IPS-11a (cell line): ENCODE results near the gene CD300E.
"Not testable (repeated sequence)": the region's sequence is repeated elsewhere in the genome, so short reads cannot be mapped to it uniquely, and the experiment has no call there.

Experiments used
- H3K4me3 ChIP-seq: one replicate; pipeline ENCODE4 v1.5.1; 2013; ENCODE audit warnings: low read depth, low read length, control low read depth

Gene CD300E

DNA sequence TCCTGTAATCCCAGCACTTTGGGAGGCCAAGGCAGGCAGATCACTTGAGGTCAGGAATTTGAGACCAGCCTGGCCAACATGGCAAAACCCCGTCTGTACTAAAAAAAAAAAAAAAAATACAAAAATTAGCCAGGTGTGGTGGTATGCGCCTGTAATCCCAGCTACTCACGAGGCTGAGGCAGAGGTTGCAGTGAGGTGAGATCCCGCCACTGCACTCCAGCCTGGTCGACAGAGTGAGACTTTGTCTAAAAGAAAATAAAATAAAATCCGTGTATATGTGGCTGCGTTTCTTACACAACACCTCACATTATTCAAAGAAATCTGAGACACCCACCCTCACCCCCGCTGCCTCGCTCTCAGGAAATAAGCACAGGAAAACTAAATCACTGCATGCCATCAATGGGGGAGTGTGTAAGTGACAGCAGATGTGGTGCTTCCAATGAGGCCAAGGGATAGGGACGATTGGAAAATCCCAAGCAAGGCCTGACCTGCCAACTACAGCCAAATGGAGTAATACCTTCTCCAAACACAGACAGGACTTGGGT lies 13.1 kb upstream of the CD300E start:
- not testable (repeated sequence) for H3K4me3 ChIP-seq

DNA sequence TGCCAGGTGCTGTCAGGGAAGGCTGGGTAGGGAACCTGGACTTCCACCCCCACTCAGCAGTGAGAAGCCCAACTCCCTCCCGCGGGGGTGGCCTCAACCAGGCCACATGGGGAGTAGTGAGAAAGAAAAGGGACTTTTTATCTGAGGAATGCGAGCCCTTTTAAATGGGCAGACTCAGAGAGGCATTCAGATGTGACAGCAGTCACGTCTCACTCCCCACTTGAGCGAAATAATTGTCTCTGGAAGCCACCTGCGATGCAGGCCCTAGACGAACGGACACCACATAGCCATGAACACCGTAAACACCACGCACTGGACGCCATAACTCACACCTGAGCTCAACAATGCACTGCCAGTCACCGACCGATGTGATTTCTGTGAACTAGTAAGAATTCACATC lies 11.9 kb upstream of the CD300E start:
- no peak overlapping the region for H3K4me3 ChIP-seq

DNA sequence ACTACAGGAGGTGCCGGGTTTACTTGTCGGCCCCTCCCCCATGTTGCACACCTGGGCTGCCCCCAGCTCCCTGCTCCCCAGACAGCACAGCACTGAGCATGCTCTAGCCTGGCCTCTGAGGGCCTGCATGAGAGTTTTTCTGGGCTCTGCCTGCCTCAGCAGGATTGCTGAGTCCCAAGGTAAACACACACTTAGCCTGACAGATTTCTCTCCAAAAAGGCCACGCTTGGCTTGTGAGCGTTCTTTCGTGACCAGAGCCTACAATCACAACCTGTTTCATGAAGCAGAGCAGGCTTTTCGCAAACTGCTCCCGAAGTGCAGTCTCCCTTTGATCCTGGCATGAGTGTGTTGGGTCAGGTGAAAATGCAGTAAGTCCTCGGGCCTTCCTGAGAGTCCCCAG lies 9.8 kb upstream of the CD300E start:
- H3K4me3 ChIP-seq: no peak overlapping the region

DNA sequence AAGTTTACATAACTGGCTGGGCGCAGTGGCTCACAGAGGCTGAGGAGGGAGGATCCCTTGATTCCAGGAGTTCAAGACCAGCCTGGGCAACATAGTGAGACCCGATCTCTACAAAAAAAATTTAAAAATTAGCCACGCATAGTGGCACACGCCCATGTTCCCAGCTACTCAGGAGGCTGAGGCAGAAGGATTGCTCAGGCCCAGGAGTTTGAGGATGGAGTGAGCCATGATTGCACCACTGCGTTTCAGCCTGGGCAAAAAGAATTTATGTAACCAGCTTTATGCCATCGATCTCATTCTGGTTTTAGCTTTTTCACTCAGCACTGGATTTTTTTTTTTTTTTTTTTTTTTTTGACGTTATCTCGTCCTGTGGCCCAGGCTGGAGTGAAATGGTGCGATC lies 9.1 kb upstream of the CD300E start:
- H3K4me3 ChIP-seq: no peak overlapping the region

DNA sequence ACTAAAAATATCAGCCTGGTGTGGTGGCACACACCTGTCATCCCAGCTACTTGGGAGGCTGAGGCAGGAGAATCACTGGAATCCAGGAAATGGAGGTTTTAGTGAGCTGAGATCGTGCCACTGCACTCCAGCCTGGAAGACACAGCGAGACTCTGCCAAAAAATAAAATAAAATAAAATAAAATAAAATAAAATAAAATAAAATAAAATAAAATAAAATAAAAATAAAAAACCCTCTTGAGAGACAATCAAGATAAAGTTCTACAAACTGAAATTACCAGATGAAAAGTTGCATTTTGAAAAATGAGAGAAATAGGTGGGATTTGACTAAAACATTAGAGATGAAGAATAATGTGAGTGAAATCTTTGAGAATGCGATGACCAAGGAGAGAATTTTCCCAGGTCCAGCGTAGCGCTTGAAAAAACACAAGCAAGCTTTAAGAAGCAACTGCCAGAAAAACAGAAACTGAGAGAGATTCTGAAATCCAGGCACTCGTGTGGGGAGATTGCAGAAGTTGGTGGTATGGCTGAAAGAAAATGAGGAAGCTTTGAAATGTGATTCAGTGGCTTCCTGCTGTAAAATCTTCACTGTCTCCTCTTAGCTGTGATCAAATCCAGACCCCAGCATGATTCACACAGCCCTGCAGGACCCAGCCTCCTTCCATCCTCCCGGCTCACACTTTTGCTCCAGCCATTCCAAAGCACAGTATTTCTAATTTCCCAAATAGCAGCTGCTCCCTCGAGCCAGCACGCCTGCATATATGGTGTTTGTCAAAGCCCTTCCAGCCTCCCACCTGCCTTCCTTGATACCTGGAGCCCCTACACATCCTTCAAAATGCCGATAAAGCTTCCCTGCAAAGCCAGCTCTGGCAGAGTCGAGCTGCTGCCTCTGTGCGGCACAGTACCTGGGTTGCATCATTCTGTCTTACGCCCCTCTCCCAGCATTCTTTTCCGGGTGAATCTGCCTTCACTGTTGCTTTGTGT lies 8.2 kb upstream of the CD300E start:
- H3K4me3 ChIP-seq: no peak overlapping the region

- H3K4me3 ChIP-seq: not testable (repeated sequence)
Observed at GRCh38 chr17:74630251-74630650, 6.7 kb upstream of the CD300E start.

DNA sequence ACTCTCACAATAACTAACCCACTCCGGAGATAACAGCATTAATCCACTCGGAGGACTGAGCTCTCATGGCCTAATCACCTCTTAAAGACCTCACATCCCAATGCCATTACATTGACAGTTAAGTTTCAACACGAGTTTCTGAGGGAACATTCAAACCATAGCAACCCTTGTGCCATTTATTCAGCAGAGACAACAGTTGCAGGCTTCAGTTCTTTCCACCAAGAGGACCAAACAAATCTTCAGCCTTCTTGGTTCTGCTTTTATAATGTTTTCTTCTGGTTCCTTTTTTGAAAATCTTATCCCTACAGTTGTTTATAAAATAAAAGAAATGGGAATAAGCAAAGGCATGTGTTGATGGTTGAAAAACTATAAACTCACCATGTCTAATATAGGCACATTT lies 2.1 kb upstream of the CD300E start:
- no peak overlapping the region for H3K4me3 ChIP-seq

DNA sequence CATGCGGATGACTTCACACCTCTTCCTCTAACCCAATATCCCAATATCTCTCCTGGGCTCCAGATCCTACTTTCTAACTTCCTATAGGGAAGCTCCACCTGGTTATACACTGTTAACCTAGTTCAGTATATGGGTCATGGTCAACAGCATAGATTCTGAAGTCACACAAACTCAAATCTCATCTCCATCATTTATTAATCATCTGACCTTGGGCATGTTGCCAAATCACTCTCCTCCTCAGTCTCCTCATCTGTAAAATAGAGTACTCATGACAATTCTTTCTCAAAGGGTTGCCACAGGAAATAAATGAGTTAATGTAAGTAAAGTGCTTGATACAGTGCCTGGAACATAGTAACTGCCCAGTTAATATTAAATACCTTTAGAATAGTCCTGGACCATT lies 593 bp upstream of the CD300E start:
- H3K4me3 ChIP-seq: no peak overlapping the region

GRCh38 chr17:74619077-74619673 lies 4.4 kb downstream of the CD300E start:
- no peak overlapping the region for H3K4me3 ChIP-seq

DNA sequence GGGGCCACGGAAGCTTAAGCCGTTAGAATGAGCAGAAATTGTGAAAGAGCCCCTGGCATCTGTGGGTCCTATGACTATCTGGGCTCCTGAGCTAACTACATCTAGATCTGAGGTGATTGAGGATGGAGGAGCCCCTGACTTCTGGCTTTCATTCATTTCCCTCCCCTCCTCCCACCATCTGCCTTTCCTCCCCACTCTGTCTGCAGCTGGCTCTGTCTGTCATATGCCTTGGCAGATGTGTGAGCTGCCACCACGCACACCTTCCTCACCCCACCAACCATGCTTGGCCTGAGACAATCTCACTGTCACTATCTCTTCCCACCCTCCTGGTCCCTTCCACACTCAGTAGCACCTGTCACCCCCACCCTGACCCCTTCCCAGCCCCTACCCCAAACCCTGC lies 5.1 kb downstream of the CD300E start:
- H3K4me3 ChIP-seq: no peak overlapping the region

DNA sequence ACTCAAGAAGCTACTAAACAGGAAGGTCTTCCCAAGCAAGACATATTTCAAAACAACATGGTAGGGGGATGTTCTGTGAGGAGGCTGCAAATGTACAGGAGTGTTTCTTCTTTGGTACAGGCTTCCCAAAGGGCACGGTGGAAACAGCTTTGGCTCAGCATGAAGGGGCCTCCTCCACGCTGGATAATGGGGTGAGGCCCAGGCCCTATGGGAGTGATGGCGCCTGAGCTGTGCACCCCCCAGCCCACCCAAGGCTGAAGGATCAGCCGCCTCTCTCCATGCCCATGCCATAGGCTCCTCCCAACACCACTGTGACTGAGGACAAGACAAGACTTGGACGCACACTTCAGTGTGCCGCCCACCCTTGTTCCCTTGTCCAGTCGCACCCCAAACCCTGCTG lies 6.8 kb downstream of the CD300E start:
- no peak overlapping the region for H3K4me3 ChIP-seq

DNA sequence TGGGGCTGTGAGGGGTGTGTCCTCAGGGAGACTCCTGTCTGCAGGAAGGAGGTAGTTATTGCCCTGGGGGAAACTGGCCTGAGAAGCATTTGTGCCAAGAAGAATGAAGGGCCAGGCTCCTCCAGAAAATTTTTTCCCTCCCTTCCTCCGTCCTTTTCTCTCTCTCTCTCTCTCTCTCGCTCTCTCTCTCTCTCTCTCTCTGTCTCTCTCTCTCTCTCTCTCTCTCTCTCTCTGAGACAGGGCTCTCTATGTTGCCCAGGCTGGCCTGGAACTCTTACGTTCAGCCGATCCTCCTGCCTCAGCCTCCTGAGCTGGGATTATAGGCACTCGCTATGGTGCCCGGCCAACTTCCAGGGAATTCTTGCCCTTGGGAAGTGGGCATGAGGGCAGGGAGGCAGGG lies 11.5 kb downstream of the CD300E start:
- no peak overlapping the region for H3K4me3 ChIP-seq

DNA sequence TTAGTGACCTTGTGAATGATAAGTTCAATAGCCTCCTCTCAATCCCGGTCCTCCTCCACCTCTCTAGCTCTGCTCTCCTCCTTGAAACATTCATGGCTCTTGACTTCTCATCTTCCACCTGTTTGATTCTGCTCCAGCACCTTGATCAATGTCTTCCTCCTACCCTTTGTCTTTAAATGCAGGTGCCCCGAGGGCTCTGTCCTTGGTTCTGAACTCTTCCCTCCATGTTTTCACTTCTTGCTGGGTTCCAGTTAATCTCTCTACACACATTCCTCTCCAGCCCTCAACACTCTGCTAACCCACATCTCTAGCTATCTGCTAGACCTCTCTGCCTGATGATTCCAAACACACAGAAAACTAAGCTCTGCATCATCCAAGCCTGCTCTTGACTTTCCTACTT lies 13.4 kb downstream of the CD300E start:
- no peak overlapping the region for H3K4me3 ChIP-seq

DNA sequence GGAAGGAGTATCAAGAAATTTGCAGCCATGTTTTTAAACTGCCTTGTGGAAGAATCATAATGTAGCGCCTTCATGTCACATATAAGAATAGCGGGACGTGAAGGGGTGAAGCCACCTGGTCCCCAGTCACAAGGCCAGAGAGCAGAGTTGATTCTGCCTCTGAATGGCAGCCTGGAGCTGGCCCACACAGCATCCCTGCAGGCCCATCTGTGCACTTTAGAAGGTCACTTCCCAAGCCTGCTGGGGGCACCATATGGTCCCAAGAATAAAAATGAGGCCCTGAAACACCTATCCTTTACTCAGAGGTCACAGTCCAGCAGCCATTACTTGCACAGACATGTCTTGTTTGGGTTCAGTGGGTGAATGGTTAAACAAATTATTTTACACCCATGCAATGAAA lies 15.0 kb downstream of the CD300E start:
- no peak overlapping the region for H3K4me3 ChIP-seq

DNA sequence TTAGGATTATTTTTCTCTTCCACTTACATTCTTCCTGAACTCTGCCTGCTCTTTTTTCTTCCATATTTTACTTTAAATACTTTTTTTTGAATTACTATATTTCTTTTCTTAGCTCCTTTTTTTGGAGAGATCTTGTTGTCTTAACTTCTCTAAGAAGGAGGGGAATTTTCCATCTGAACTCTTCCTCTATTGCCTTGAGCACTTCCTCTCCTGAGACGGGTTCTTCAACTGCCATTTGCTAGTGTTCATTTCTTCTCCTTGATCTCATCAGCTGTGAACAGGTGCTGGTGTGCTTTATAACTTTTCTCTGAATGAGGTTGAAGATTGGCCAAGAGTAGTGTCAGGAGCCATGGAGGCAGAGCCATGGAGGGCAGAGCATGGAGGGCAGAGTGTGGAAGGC lies 16.3 kb downstream of the CD300E start:
- H3K4me3 ChIP-seq: no peak overlapping the region

DNA sequence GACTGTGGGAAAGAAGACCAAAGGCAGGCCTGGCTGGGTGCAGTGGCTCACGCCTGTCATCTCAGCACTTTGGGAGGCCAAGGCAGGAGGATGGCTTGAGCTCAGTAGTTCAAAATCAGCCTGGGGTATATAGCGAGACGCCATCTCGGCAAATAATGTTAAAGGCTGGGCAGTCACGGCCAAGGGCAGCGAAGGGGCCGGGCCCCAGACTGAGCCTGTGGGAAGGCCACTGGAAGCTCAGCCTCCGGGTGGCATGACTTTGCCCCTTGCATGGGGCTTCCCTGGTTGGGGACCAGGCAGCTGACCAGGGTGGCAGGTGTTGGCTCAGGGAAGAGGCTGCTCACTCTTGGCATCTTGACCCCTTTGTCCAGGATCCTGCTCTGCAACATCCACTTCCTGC lies 17.5 kb downstream of the CD300E start:
- no peak overlapping the region for H3K4me3 ChIP-seq

DNA sequence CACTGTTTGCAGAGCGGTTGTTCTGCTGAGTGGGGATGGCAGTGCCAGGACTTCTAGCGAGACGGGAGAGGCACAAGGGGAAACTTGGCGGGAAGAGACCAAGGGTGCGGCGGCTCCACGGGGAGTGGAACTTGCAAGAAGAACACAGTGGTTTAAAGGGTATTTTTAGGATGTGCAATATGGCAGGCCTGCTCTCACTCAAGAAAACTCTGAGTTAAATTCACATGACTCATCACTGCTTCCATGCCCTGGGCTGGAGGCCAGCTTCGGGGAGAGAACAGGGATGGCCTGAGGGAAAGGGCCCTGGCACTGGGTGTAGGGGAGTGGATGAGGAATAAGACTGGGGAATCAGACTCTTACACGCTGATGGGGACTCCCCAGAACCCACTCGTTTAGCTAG lies 18.2 kb downstream of the CD300E start:
- no peak overlapping the region for H3K4me3 ChIP-seq

DNA sequence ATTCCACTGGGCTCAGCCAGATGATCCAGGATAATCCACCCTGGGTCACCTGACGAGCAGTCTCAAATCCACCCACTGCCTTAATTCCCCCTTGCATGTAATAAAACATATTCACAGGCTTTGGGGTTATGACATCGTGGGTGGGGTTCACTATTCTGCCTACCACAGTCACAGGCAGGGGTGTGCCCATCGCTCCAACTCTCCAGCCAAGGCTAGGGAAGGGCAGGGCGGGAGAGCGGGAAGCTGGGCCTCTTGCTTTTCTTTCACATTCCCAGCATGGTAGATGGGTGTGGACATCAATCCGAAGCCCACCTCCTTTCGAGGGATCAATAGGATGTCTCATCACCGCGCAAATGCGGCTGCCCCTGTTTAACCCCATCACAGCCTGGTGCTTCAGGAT lies 18.8 kb downstream of the CD300E start:
- no peak overlapping the region for H3K4me3 ChIP-seq

- H3K4me3 ChIP-seq: no peak overlapping the region
Observed at GRCh38 chr17:74604200-74604599, 19.3 kb downstream of the CD300E start.

GRCh38 chr17:74603746-74604145 lies 19.8 kb downstream of the CD300E start:
- no peak overlapping the region for H3K4me3 ChIP-seq

- H3K4me3 ChIP-seq: no peak overlapping the region
Observed at GRCh38 chr17:74603037-74603635, 20.4 kb downstream of the CD300E start.
